GM19023 (cell line): ENCODE results near the gene ITPR1.

Experiments used
- ATAC-seq: cut with Tn5 transposase; IDR thresholded peaks from one replicate; pipeline ENCODE4 v1.9.1; 2021; ENCODE audit warnings: mild to moderate bottlenecking, moderate library complexity; ENCODE audit not compliant: unreplicated experiment

The ITPR1 gene

GRCh38 chr3:4865714-4866113, 372.6 kb downstream of the ITPR1 start:
- no peak for ATAC-seq

- no peak for ATAC-seq
These were observed 373.7 kb downstream of the ITPR1 start for GRCh38 chr3:4866866-4867265.

GRCh38 chr3:4877173-4877787, 384.1 kb downstream of the ITPR1 start:
- no peak for ATAC-seq

- no peak for ATAC-seq
These were observed 387.7 kb downstream of the ITPR1 start for GRCh38 chr3:4880850-4881249.

- no peak for ATAC-seq
These were observed 389.4 kb downstream of the ITPR1 start for GRCh38 chr3:4882548-4882947.

- ATAC-seq, result no peak
These were observed 389.9 kb downstream of the ITPR1 start for GRCh38 chr3:4883011-4883410.

- ATAC-seq, result no peak
These were observed 391.7 kb downstream of the ITPR1 start for GRCh38 chr3:4884888-4885287.

- no peak for ATAC-seq
These were observed 392.2 kb downstream of the ITPR1 start for GRCh38 chr3:4885316-4885715.

- no peak for ATAC-seq
These were observed 393.3 kb downstream of the ITPR1 start for GRCh38 chr3:4886448-4886847.

- ATAC-seq, result no peak
These were observed 394.0 kb downstream of the ITPR1 start for GRCh38 chr3:4887177-4887576.

- peak; percentile 84 for ATAC-seq
These were observed 396.0 kb downstream of the ITPR1 start for GRCh38 chr3:4888913-4889846.

- ATAC-seq, result no peak
These were observed 396.7 kb downstream of the ITPR1 start for GRCh38 chr3:4889896-4890295.

GRCh38 chr3:4894891-4895530, 401.9 kb downstream of the ITPR1 start:
- ATAC-seq, result no peak

GRCh38 chr3:4895838-4896237, 402.7 kb downstream of the ITPR1 start:
- ATAC-seq, result no peak
